ENCODE measurements around the gene SPATA6.
"Not testable (repeated sequence)": the region's sequence is repeated elsewhere in the genome, so short reads cannot be mapped to it uniquely, and the experiment has no call there.

The SPATA6 gene

GRCh38 chr1:48471691-48472576 lies at the start of gene SPATA6:
TSS of gene SPATA6 (minus strand) at chr1:48472204. CDS start at chr1:48472008, 196 bp downstream.
- ATAC-seq = peak; percentile 95
- TF ChIP-seq GLIS3 (CRISPR knock-in tag; IDR thresholded peaks at IDR 0.05) (no peak), OSR1 (CRISPR knock-in tag; IDR thresholded peaks at IDR 0.05) (no peak)

- not testable (repeated sequence) for ATAC-seq
Observed at GRCh38 chr1:48519896-48520295, 47.9 kb upstream of the SPATA6 start.

DNA sequence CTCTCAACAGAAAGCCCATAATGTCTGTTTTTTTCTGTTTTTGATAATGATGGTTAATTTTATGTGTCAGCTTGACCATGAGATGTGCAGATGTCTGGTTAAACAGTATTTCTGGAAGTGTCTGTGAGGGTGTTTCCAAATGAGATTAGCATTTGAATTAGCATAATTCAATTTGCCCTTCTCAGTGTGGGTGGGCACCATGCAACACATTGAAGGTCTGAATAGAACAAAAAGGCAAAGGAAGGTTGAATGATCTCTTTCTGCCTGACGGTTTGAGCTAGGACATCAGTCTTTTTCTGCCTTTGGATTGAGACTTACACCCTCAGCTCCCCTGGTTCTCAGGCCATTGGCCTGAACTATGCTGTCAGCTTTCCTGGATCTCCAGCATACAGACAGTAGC lies 34.9 kb upstream of the SPATA6 start:
- TF ChIP-seq, protein P1, sequence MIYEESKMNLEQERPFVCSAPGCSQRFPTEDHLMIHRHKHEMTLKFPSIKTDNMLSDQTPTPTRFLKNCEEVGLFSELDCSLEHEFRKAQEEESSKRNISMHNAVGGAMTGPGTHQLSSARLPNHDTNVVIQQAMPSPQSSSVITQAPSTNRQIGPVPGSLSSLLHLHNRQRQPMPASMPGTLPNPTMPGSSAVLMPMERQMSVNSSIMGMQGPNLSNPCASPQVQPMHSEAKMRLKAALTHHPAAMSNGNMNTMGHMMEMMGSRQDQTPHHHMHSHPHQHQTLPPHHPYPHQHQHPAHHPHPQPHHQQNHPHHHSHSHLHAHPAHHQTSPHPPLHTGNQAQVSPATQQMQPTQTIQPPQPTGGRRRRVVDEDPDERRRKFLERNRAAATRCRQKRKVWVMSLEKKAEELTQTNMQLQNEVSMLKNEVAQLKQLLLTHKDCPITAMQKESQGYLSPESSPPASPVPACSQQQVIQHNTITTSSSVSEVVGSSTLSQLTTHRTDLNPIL (CRISPR knock-in tag; IDR thresholded peaks at IDR 0.05; ENCODE audit: low read depth) = no peak
- TF ChIP-seq GLIS3 (CRISPR knock-in tag; IDR thresholded peaks at IDR 0.05) (no peak), ISL1 (CRISPR knock-in tag; IDR thresholded peaks at IDR 0.05) (no peak), ZFP3 (CRISPR knock-in tag; IDR thresholded peaks at IDR 0.05) (no peak), CSDC2 (CRISPR knock-in tag; IDR thresholded peaks at IDR 0.05) (no peak), TOX (CRISPR knock-in tag; IDR thresholded peaks at IDR 0.05; ENCODE audit: borderline replicate concordance) (no peak), OSR1 (CRISPR knock-in tag; IDR thresholded peaks at IDR 0.05) (no peak), ZC3H10 (CRISPR knock-in tag; IDR thresholded peaks at IDR 0.05) (no peak), SNAI2 (CRISPR knock-in tag; IDR thresholded peaks at IDR 0.05) (no peak), ESRRG (CRISPR knock-in tag; IDR thresholded peaks at IDR 0.05) (no peak), ZNF8 (CRISPR knock-in tag; IDR thresholded peaks at IDR 0.05) (no peak), RARB (CRISPR knock-in tag; IDR thresholded peaks at IDR 0.05) (no peak), PPARA (CRISPR knock-in tag; IDR thresholded peaks at IDR 0.05; ENCODE audit: borderline replicate concordance) (no peak)
- ATAC-seq = no peak

- TF ChIP-seq OSR1 (CRISPR knock-in tag; IDR thresholded peaks at IDR 0.05) (no peak), RARB (CRISPR knock-in tag; IDR thresholded peaks at IDR 0.05) (no peak), ZC3H10 (CRISPR knock-in tag; IDR thresholded peaks at IDR 0.05) (no peak), ISL1 (CRISPR knock-in tag; IDR thresholded peaks at IDR 0.05) (no peak), ARNTL (CRISPR knock-in tag; IDR thresholded peaks at IDR 0.05; ENCODE audit: borderline replicate concordance, low read depth) (no peak), TCF4 (CRISPR knock-in tag; IDR thresholded peaks at IDR 0.05; ENCODE audit: borderline replicate concordance) (no peak), SNAI2 (CRISPR knock-in tag; IDR thresholded peaks at IDR 0.05) (no peak), TOX (CRISPR knock-in tag; IDR thresholded peaks at IDR 0.05; ENCODE audit: borderline replicate concordance) (no peak), ZNF565 (CRISPR knock-in tag; conservative IDR thresholded peaks at IDR 0.05; ENCODE audit: low read depth) (no peak)
- ATAC-seq = no peak
Observed at GRCh38 chr1:48500541-48501450, 28.8 kb upstream of the SPATA6 start.

DNA sequence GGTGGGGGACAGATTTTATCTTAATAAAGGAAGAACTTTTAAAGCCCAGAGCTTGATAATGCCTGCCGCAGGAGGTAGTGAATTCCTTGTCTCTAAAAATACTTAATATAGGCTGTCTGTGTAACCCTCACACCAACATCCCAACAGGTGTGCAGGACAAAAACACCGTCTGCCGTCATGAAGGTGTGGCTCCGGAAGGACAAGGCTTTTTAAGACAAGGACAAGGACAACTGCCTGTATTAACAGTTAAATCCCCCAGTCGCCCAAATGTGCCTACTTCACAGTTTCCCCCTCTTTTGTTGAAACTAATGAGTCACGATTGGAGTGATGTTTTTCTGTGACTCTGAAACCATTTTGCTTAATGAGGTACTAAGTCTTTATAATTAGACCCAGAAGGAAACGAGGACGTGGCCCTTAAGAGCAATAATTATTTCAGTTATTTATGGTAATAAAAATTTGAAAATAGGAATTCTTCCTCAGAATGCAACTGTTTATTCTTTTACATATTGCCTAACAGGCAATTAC lies 27.3 kb upstream of the SPATA6 start:
- no peak for TF ChIP-seq ISL1 (CRISPR knock-in tag; IDR thresholded peaks at IDR 0.05)
- no peak for TF ChIP-seq ZFP3 (CRISPR knock-in tag; IDR thresholded peaks at IDR 0.05)
- TF ChIP-seq RARB (CRISPR knock-in tag; IDR thresholded peaks at IDR 0.05) = no peak
- no peak for TF ChIP-seq ARNTL (CRISPR knock-in tag; IDR thresholded peaks at IDR 0.05; ENCODE audit: borderline replicate concordance, low read depth)
- no peak for TF ChIP-seq TSHZ2 (CRISPR knock-in tag; IDR thresholded peaks at IDR 0.05)
- no peak for TF ChIP-seq SNAI2 (CRISPR knock-in tag; IDR thresholded peaks at IDR 0.05)
- no peak for TF ChIP-seq ZFP30 (CRISPR knock-in tag; IDR thresholded peaks at IDR 0.05)
- no peak for TF ChIP-seq ESRRG (CRISPR knock-in tag; IDR thresholded peaks at IDR 0.05)
- ATAC-seq = no peak

Data from SK-N-SH treated with all-trans-retinoic acid at 6 μM for 48 hours (cell line).